ENCODE data around the gene SORCS1.

The SORCS1 gene

DNA sequence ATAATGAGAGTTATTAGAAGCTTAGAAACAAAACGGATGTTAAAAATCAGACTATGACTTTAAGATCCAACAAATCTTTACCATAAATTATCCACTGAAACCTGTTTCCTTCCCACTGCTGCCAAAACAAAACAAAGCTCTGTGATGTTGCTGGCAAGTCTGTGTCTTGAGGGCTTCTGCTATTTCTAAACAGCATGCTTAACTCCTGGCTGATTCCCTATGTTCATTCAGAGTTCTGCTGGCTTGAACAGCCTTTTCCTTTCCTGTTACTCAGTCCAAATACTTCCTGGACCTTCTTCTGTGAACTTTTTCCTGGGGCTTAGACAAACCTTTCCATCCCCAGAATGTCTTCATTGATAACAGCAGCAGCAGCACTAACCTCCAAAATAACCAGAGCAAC lies 448.1 kb downstream of the SORCS1 start:
- no peak for DNase-seq

DNA sequence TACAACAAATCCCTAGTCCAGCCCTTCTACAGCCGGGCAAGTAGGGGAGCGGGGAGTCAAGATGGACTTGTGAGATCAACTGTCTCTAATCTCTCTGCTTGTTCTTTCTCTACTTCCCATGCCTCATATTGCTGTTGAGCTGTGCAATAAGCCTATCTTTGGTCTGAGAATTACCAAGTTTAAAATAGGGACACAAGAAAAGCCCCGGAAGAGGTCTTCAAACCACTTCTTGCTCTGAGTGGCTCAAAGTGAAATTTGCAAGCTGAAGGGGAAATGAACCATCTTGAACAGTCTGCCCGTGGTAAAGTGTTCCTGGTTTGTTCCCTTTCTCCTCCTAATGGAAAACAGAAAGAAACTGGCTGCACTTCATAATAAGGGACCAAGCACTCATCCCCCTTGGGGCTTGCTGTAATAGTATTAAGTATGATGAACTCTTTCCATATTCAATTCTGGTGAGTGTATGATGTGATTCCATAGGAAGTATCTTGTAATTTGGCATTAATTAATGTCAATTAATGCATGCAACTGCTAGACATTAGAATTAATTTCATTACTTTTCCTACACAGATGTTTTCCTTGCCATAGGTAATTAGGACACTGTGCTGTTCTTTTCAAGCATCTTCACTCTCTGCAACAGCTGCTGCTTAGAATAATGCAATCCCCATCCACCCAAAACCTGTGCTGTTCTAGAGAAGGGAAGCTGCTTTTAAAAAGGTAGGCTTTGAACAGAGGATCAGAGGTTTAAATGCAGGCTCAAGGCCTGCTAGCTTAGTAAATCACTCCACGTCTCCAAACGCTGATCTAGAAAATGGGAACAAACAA lies 449.6 kb downstream of the SORCS1 start:
- DNase-seq: no peak

DNA sequence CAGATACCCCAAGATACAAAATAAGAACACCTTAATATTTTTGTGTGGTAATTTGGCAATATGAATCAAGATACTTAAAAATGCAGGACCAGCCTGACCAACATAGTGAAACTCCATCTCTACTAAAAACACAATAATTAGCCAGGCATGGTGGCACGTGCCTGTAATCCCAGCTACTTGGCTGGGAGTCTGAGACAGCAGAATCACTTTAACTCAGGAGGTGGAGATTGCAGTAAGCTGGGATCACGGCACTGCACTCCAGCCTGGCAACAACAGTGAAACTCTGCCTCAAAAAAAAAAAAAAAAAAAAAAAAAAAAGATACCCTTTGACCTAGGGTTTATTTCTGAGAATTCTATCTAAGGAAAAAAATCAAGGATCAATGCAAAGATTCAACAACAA lies 450.7 kb downstream of the SORCS1 start:
- no peak for DNase-seq

DNA sequence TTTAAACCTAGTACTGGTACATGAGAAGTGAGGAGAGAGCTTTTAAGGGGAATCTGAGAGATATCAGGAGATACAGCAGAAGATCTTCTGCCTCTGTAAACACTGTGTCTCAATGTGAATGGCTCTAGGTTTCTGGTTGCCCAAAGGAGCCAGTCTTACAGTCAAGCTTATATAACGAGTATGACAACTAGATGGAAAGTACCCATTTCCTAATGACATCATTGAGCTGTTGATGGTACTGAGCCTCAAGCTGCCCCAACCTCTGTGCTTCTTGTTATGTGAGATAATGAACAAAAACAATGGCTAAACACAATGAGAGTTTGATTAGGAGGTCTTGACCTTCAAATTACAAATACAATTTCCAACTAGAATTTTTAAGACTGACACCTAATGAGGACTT lies 451.5 kb downstream of the SORCS1 start:
- DNase-seq: no peak

DNA sequence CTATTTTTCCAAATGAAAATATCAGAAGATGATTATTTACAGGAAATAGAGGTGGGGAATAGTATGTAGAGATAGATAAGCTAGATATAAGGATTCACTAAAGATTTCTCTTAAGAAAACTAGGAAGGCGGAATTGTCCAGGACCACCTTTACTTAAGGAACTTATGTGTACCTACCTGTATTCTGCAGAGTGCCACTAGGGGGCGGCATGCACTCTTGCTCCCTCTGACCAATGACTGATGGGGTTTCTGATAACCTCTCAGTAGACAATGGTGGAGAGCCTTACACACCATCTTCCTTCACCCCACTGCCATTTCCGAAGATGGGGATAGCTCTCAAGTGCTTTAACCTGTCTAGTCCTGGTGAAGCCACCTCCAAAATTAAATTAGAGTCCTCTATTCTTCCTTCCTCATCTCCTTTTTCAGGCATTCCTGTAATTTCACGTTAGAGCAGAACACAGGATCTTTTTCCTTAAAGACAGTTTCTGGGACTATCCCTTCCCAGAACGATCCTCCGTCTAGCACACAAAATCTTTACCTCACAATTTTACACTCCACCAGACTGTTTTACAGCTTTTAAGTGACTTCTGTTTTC lies 453.1 kb downstream of the SORCS1 start:
- DNase-seq: peak; percentile 62

DNA sequence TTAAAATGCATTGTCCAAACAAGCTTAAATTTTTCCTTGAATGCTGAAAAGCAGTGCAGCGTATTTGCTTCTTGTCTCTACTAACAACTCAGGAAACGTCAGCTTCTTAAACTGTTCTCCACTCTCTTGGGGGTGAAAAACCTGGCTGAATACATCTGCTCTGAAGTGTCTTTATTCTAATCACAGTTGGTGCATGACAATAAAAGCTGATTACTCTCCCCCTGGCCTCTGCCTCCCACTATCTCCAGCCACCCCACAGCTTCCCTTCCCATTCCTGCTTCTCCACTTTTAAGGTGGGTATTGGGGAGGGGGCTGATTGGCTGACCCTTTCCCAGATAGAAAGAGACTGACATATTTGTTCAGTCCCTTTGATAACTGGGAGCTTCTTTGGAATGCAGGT lies 456.0 kb downstream of the SORCS1 start:
- no peak for DNase-seq

DNA sequence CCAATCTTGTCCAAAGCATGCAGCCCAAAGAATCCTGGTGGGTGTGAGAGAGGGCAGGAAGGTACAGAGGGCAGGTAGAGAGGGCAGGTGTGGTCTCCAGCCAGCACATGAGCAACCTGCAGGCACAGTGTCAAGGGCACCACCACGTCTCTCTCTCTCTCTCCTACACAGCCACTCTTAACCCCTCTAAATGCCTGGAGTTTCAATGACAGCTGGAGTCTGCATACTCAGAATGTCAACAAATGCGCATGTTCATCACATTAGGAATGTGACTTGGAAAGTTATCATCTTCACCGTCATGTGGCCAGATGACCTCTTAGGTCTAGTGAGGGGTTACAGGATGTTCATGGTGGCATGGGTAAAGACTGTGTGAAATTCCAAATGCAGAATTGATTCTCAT lies 456.8 kb downstream of the SORCS1 start:
- DNase-seq: no peak

DNA sequence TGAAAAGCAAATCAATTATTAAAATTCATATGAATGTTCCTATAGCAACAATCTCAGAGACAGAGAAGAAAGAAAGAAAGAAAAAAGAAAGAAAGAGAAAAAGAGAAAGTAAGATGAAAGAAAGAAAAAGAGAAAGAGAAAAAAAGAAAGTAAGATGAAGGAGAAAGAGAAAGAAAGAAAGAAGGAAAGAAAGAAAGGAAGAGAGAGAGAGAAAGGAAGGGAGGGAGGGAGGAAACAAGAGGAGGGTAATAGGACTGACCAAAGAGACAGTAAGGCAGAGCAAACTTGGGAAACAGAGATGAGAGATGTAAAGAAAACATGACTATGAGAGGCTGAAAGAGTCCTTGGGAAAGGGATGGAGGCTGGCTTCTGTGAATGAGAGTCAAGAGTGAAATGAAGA lies 458.4 kb downstream of the SORCS1 start:
- no peak for DNase-seq

DNA sequence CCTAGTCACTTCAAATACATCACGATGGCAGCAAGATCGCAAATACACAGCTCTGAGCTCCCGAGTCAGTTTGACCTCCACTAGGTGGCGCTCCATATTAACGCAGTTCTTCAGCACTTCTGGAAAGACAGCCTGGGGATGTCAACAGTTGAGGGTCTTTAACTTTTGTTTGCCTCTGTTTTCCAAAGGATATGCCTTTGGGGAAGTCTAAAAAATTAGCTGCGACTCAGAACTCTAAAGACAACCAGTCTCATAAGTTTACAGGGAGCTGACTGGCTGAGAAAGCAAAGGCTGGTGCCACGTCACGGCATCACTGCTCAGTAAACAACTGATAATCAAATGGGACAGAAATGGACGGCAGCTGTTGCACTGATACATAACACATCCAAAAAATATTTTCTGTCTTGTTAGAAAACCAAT lies 458.8 kb downstream of the SORCS1 start:
- peak; percentile 54 for DNase-seq

DNA sequence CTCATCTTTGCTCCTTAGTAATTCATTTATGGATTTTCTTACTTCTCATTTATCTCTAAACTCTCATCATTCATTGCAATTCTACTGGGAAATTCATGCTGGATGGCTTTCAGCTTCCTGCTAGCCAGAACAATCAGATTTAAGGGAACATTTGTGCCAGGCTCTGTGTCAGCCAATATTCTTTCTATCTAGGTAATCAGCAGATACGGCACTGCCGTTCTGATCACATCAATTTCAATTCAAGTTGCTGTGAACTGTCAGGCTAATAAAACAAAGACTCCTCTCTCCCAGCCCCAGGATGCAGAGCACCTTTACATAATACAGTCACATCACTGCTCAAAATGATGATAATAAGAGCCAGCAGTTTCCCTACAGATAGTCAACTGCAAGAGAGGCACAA lies 468.3 kb downstream of the SORCS1 start:
- no peak for DNase-seq

DNA sequence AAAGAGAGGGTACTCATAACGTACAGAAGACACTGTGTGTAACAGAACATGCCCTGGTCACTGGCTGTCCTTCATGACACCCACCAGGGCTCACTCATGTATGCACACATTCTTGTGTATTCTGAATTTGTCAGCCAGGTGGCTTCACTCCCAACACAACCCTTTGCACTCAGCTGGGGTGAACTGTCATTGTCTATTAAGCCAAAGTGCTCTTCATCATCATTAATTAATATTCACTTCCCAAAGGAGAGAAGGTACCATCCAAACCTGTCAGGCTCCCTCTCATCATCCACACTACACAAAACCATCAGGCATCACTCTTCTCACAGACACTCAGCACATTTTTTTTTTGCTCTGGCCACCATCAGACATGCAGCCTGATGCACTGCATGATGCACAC lies 469.8 kb downstream of the SORCS1 start:
- DNase-seq: no peak

DNA sequence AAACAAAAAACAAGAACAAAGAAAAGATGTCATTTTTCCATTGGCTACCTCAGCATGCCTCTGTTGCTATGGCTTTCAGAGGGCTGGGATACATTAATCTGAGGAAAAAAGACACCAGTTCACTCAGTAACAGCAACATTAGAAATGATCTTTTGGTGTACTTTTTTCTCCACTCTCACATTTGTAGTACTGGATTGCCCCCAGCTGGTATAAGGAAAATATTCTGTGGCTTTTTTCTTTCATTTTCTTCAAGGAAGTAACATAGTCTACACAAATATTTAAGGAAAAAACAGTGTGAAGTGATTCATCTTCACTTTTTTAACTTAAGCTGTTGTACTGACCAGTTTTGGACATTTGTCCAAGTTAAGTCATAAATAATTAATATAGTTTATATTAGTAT lies 482.3 kb downstream of the SORCS1 start:
- no peak for DNase-seq

DNA sequence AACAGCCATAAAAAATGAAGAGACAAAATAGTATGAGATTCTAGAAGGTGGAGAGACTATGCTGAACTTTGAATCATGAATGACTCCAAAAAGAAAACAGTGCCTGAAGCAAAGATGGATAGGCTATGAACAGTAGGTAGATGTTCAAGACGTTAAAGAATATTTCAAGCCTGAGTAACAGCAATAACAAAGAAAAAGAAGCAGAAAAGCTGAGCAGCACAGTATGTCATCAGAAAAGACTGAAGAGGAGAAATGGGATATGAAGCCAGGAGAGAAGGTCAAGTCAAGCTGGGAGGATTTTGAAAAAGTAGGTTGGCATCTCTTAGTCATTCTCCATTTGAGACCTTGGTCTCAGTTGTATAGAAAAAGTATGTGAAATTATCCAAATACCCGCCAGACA lies 484.4 kb downstream of the SORCS1 start:
- DNase-seq: no peak

DNA sequence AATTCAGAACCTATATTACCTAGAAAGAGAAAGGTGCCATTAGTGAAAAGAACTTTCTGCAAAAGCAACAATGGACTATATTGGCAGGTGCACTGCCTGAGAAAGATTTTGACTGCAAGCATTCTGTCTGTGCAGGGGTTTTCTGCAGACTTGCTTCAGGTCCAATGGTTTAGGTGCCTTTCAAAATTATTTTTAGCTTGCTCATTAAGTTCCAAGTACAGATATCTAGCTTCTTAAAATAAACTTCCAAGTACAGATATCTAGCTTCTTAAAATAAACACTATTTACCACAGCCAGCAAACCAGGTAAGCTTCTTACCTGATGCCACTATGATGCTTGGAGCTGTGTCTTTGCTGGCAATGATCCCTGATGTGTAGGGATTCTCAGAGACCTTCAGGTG lies 485.2 kb downstream of the SORCS1 start:
- no peak for DNase-seq

DNA sequence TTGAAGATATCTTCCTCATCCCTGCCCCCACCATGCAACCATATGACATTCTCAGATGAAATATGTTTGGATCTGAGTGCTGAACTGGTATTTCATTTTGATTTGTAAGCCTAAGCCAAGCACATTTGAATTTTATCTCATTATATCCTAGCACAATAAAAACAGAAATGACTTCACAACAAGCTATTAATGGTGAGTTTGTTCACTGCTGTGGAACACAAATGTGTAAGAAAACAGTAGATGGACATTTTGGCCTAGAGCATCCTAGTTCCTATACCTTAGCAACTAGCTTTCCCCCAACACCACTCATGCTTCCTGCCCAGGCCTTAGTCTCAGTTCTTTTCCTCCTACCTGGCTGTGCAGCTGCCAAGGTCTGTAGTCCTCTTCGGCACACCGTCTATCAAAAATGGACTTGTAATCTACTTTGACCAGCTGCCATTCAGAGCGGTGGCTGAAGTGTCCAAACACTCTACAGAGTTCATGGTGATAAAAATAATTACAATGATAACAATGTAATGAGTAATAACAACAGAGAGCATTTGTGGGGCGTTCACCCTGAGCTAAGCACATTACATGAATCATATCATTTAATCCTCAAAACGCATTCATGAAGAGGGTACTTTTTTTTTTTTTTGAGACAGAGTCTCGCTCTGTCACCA lies 491.9 kb downstream of the SORCS1 start:
- DNase-seq: no peak

DNA sequence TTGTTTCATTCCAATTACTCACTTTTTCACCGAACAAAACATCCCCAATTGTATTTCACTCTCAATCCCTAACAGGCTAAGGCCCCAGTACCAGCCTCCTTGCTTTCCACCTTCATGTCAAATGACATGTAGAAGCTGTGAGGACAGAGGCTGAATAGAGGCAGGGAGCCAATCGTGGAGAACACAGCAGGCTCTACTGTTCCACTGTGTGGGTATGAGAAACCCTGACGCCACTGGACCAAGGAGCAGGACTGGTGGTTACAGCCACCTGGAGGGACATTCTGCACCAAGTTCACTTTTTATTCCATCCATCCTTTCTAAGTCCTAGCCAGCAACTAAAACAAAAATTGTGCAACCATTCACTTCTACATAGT lies 502.8 kb downstream of the SORCS1 start:
- no peak for DNase-seq

DNA sequence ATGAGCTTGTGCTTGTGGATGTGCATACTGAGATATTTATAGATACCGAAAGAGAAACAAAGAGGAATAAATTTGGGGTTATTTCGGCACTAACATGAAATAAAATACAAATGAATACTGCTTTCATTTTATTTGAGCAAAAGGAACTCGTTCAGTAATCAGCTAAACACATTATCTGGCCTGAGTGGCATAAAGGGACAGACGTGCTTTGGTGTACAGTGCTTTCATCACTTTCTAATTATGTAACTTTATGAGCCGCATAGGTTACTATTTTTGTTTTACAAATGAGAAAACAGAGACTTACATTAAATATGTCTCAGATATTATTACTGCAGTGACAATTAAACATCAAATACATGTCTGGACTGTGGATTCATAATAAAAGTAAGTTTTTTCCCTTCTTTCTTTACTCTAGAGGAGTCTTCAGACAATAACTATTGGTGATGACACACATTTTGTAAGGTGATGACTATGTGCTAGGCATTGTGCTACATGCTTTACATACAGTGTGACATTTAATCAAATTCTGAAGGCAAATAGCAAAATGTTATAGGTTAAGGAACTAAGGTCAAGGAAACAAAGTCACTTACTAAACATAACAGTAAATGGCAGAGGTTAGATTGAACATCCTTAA lies 503.3 kb downstream of the SORCS1 start:
- DNase-seq: no peak

DNA sequence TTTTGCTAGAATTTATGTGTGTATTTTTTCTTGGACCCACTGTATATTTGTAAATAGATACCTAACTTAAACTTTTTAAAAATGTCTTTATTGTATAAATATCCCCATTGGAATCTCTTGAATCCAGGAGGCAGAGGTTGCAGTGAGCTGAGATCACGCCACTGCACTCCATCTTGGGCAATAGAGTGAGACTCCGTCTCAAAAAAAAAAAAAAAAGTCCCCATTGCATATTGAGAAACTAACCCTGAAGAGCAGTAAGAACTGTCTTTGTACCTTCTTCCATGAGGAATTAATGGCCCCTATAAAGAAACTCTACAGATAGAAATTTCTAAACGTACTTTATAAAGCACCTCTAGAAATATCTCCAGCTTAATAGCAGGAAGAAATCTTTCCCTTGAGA lies 504.0 kb downstream of the SORCS1 start:
- DNase-seq: no peak

DNA sequence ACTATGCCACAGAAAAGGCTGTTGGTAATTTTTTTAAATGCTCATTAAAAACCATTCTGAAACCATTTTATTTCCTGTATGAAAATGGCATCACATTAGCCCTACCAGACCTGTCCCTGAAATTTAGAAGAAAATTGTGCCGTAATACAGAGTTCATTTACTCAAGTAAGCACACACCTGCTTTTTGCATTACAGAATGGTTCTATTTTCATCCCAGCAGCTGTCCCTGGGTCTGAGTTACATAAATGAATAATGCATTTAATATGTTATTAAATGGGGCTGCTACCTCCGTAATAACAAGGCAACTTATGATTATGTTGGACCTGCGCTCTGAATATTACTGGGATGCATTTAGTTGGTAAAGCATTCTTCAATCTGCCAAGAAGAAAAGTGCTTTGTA lies 508.9 kb downstream of the SORCS1 start:
- no peak for DNase-seq

DNA sequence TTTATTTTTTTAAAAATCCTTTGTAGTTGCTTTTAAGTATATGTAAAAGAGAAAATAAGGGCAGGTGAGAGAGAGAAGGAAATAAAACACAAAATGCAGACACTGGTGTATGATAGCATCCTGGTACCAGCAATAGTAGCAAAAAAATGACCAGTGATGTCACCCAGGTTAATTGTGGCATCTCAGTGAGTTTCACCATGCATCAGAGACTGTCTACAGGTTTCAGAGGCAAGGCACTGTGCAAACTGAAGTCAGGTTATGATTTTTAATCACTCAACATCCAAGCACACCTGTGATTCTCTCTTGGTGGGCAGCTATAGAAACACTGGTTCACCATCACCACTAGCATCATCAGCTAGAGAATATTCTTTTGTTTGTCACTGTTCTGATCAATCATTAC lies 509.3 kb downstream of the SORCS1 start:
- no peak for DNase-seq

DNA sequence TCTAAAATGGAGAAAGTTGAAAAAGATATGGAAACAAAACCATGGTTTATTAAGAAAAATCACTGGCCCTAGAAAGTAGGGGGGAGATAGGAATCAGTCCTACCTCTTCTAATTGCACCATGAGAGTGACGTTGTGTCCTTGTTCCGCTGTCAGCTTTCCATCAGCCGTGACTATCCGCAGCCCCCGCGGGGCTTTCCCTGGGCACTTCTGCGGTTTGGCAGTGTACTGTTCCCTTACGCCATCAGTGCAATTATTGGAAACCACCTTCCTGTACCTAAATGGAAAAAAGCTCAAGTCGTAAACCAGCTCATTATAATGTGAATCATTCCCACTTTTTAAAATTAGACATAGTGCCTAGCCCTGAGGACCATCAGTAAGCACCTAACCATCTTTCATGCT lies 512.2 kb downstream of the SORCS1 start:
- DNase-seq: no peak

DNA sequence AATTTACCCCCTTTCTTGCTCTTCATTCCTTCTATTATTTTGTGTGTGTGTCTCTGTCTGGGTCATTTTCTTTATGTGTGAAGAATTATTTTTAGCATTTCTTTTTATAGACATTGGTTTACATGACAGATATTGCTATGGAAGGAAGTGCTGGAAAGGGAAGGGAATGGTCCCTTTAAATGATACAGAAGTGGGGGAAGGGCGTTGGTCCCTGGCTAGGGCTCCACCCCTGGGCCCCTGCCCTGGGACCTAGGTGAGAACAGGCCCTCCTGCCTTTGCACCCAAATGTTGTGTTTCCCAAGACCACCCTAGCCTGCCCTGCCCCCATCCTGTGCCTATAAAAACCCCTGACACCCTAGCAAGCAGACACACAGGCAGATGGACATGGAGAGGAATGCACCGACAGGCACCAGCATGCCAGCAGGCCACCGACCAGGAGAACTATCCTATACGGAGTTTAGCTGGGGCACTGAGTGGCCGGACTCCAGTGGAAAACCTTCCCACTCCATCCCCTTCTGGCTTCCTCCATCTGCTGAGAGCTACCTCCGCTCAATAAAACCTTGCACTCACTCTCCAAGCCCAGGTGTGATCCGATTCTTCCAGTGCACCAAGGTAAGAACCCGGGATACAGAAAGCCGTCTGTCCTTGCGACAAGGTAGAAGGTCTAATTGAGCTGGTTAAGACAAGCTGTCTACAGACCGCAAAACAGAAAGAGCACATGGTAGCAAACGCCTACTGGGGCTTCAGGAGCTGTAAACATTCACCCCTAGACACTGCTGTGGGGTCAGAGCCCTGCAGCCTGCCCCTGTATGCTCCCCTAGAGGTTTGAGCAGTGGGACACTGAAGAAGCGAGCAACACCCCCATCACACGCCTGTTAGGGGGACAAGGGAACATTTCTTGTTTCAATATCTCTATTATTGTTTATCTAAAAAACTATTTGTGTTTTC lies 515.7 kb downstream of the SORCS1 start:
- DNase-seq: no peak

DNA sequence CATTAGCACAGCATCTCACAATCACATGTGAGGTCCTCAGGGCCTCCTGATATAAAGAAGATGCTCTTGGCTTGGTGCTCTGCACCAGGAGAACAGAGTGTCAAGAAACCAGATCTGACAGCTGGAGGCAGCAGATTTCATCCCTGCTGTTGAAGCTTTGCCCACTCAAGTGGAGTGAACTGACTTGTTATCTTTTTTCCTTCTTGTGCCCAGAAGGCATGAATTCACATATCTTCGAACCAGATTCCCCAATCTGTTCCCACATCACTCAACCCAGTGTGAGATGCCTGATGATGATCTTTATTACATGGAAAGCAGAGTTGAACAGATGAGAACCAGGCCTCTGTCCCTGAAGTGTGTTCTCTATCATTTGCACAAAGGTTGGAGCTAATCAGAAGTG lies 521.0 kb downstream of the SORCS1 start:
- DNase-seq: no peak

Data from activated CD4-positive, alpha-beta T cell treated with anti-CD3 and anti-CD28 coated beads for 48 hours (primary cell).